H54 (cell line): ENCODE data around the gene PSMB2.
A peak's percentile ranks its signal among the peaks of the same experiment; 100 is the strongest.

Experiments
- DNase-seq: peaks from one replicate; pipeline ENCODE4 v3.0.0; 2011; ENCODE audit warnings: low spot score, mixed read lengths; ENCODE audit not compliant: insufficient read length
- FAIRE-seq: peaks from 3 replicates; lab custom pipeline; 2011; peaks lifted over from hg19 to GRCh38; lab: Jason Lieb, UNC
- POLR2A ChIP-seq: IDR thresholded peaks from 2 replicates; pipeline ENCODE4 v1.6.1; 2011; ENCODE audit warnings: low read depth, mild to moderate bottlenecking, low read length

Gene PSMB2

GRCh38 chr1:35556484-35557117 is 84.7 kb downstream of the PSMB2 start:
- DNase-seq (no peak), FAIRE-seq (no peak)
- no peak for TF ChIP-seq POLR2A

- no peak for DNase-seq
- peak; percentile 64 for FAIRE-seq
- no peak for TF ChIP-seq POLR2A
Observed at GRCh38 chr1:35555601-35556477, 85.5 kb downstream of the PSMB2 start.

- no peak for TF ChIP-seq POLR2A
- DNase-seq, result no peak
- no peak for FAIRE-seq
Observed at GRCh38 chr1:35555212-35555584, 86.1 kb downstream of the PSMB2 start.

DNA sequence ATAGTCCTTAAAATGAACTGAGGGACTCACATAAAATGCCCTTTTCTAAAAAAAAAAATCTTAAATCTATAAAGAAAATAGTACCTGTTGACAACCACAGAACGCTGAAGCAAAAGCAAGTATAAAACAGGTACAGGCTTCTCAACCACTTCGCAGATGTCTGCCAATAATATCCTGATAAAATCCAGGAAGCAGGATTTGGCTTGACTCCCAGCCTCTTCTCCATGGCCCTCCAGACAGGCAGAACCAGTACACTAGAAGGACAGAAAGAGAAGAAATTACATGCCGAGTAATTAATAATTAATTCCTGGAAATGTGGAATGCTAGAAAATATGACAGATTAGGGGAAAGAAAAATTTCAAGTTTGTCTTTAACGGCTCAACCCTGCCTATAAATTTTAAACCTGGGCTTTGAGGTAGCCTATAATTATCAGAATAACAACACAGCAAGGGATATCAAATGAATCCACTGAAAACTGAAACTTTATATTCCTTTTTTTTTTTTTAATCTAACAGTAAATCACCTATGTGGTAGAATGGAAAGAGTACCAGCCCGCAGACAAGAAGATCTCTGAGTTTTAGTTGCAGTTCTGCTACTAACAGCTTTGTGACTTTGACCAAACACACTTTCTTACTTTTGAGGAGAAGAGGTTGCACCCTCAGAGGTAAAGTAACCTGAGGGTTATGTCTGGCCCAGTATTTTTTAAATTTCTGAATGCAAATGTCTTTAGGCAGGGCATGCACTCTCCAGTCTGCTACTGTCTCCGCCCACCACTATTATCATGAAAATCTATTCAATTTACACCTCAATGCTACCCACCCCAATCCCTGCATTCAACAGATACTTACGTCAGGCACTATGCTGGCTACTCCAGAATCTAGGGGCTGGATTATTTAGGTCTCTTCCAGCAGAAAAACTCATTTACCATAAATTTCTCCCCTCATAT is 86.8 kb downstream of the PSMB2 start:
- TF ChIP-seq POLR2A, result no peak
- FAIRE-seq (no peak), DNase-seq (no peak)

- no peak for FAIRE-seq
- TF ChIP-seq POLR2A, result no peak
- DNase-seq, result no peak
Observed at GRCh38 chr1:35553851-35554250, 87.5 kb downstream of the PSMB2 start.
